ENCODE data around the gene RBL2.
"Not testable (repeated sequence)": the region's sequence is repeated elsewhere in the genome, so short reads cannot be mapped to it uniquely, and the experiment has no call there.

Gene RBL2

DNA sequence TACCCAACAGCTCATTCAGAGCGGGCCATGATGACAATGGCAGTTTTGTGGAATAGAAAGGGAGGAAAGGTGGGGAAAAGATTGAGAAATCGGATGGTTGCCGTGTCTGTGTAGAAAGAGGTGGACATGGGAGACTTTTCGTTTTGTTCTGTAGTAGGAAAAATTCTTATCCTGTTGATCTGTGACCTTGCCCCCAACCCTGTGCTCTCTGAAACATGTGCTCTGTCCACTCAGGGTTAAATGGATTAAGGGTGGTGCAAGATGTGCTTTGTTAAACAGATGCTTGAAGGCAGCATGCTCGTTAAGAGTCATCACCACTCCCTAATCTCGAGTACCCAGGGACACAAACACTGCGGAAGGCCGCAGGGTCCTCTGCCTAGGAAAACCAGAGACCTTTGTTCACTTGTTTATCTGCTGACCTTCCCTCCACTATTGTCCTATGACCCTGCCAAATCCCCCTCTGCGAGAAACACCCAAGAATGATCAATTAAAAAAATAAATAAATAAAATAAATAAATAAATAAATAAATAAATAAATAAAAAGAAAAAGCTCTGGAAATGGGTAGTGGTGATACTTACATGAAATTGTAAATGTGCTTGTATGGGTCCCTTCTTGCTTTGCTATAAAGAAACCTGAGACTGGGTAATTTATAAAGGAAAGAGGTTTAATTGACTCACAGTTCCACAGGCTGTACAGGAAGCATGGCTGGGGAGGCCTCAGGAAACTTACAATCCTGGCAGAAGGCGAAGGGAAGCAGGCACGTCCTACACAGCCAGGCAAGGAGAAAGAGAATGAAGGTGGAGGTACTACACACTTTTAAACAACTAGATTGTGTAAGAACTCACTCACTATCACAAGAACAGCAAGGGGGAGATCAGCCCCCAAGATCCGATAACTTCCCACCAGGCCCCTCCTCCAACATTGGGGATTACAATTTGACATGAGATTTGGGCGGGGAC is 105.8 kb downstream of the RBL2 start:
- ATAC-seq, result not testable (repeated sequence)

All from activated CD4-positive, CD25-positive, alpha-beta regulatory T cell treated with anti-CD3 and anti-CD28 coated beads, Interleukin-2, amount 50 U/mL, for 24 hours (primary cell).